Activated naive CD4-positive, alpha-beta T cell treated with anti-CD3 and anti-CD28 coated beads for 36 hours (primary cell): ENCODE data around the gene CD247. TPM values are rescaled to one million over a fixed set of nuclear protein-coding genes. Genes with fewer than 3 reads are reported as not detected.

Source experiments
- CTCF ChIA-PET: fragments of 350-600 bp; sonication (Branson Sonifier 250); formaldehyde crosslinking; loops from one replicate; lab custom pipeline; 2021; ENCODE audit warnings: antibody characterized with exemption; lab: Charles Lee
- DNase-seq: peaks from one replicate; pipeline ENCODE4 v3.0.0-alpha.2; 2020
- H3K27ac Mint-ChIP-seq: one replicate; pipeline ENCODE4 v1.8.0; 2021; ENCODE audit warnings: mild to moderate bottlenecking, mixed read lengths
- H3K27me3 Mint-ChIP-seq: one replicate; pipeline ENCODE4 v1.8.0; 2021; ENCODE audit warnings: low read depth, mixed read lengths
- H3K36me3 Mint-ChIP-seq: one replicate; pipeline ENCODE4 v1.8.0; 2021; ENCODE audit warnings: low read depth, mixed read lengths
- H3K4me1 Mint-ChIP-seq: one replicate; pipeline ENCODE4 v1.8.0; 2021; ENCODE audit warnings: low read depth, mixed read lengths
- H3K4me3 Mint-ChIP-seq: one replicate; pipeline ENCODE4 v1.8.0; 2021; ENCODE audit warnings: mild to moderate bottlenecking, moderate library complexity, mixed read lengths
- H3K9me3 Mint-ChIP-seq: one replicate; pipeline ENCODE4 v1.8.0; 2021; ENCODE audit warnings: mixed read lengths
- intact Hi-C: fragments of 100-400 bp; cut with micrococcal nuclease; formaldehyde crosslinking; loops from one replicate; pipeline ENCODE4 v1.15.1; 2023
- total RNA-seq, 2 experiments: library from RNA; stranded (reverse); gene quantifications; one replicate each; pipeline ENCODE4 v1.2.3, GENCODE V29; 2021

CD247 gene
- total RNA-seq, 2 experiments from 2014 or later = 73.5 to 78.3 TPM

GRCh38 chr1:167507719-167508118 is 10.6 kb downstream of the CD247 start:
- intact Hi-C loops = loop anchor here (1.0 kb wide), 1 partner anchor 8 kb away; no protein-coding TSS in a partner anchor
- Mint-ChIP-seq H3K27ac (peak overlapping the region; percentile 43), H3K36me3 (peaks cover 32% of the 10 kb centered on the region), H3K27me3 (no peaks in the 10 kb centered on the region), H3K4me3 (no peak overlapping the region), H3K9me3 (no peaks in the 10 kb centered on the region), H3K4me1 (peaks cover 93% of the 10 kb centered on the region)
- no peak for DNase-seq
- CTCF ChIA-PET = interaction anchor here (0.8 to 2.4 kb wide), 5 partner anchors 8 to 25 kb away, joined by 3 to 9 read pairs (median 4); partner anchors contain the start of gene CD247

- Mint-ChIP-seq H3K27me3 (no peaks in the 10 kb centered on the region), H3K4me1 (peaks cover 93% of the 10 kb centered on the region), H3K36me3 (peaks cover 31% of the 10 kb centered on the region), H3K27ac (peak overlapping the region; percentile 47), H3K4me3 (no peak overlapping the region), H3K9me3 (no peaks in the 10 kb centered on the region)
- no peak for DNase-seq
- intact Hi-C loops = no loop called here
- CTCF ChIA-PET = interaction anchor here (0.8 to 1.7 kb wide), 4 partner anchors 12 to 51 kb away, joined by 3 to 6 read pairs (median 4); partner anchors contain the start of gene CD247
Observed at GRCh38 chr1:167504467-167504827, 13.9 kb downstream of the CD247 start.

GRCh38 chr1:167503626-167504466 is 14.5 kb downstream of the CD247 start:
- no peak overlapping the region for H3K4me3 Mint-ChIP-seq

GRCh38 chr1:167502719-167503462 is 15.4 kb downstream of the CD247 start:
- CTCF ChIA-PET = interaction anchor here (0.7 to 1.7 kb wide), 6 partner anchors 14 to 64 kb away, joined by 3 to 7 read pairs (median 4); no protein-coding TSS in a partner anchor
- Mint-ChIP-seq H3K4me3 (no peak overlapping the region), H3K27ac (no peak overlapping the region), H3K4me1 (peaks cover 96% of the 10 kb centered on the region), H3K9me3 (no peaks in the 10 kb centered on the region), H3K27me3 (no peaks in the 10 kb centered on the region), H3K36me3 (peaks cover 26% of the 10 kb centered on the region)
- no peak for DNase-seq
- intact Hi-C loops = no loop called here

More at GRCh38 chr1:167503626-167504466, 14.5 kb downstream of the CD247 start:
- Mint-ChIP-seq H3K36me3 (peaks cover 29% of the 10 kb centered on the region), H3K27me3 (no peaks in the 10 kb centered on the region), H3K4me1 (peaks cover 96% of the 10 kb centered on the region), H3K27ac (peak overlapping the region; percentile 47), H3K9me3 (no peaks in the 10 kb centered on the region)
- CTCF ChIA-PET = interaction anchor here (0.9 kb wide), 1 partner anchor 30 kb away, joined by 4 read pairs; no protein-coding TSS in a partner anchor
- intact Hi-C loops = no loop called here
- no peak for DNase-seq

- Mint-ChIP-seq H3K4me3 (peak overlapping the region; percentile 27), H3K27ac (peak overlapping the region; percentile 43), H3K27me3 (no peaks in the 10 kb centered on the region), H3K36me3 (peaks cover 25% of the 10 kb centered on the region), H3K9me3 (no peaks in the 10 kb centered on the region), H3K4me1 (peaks cover 96% of the 10 kb centered on the region)
- no peak for DNase-seq
- CTCF ChIA-PET = interaction anchor here (0.7 to 1.7 kb wide), 5 partner anchors 13 to 64 kb away, joined by 3 to 7 read pairs (median 3); no protein-coding TSS in a partner anchor
- intact Hi-C loops = no loop called here
Observed at GRCh38 chr1:167502192-167502551, 16.2 kb downstream of the CD247 start.

- peak; percentile 73 for DNase-seq
- Mint-ChIP-seq H3K27ac (peak overlapping the region; percentile 43), H3K9me3 (no peaks in the 10 kb centered on the region), H3K27me3 (no peaks in the 10 kb centered on the region), H3K36me3 (peaks cover 25% of the 10 kb centered on the region), H3K4me3 (peak overlapping the region; percentile 27), H3K4me1 (peaks cover 95% of the 10 kb centered on the region)
- intact Hi-C loops = no loop called here
- CTCF ChIA-PET = interaction anchor here (0.7 to 1.7 kb wide), 5 partner anchors 13 to 57 kb away, joined by 3 to 7 read pairs (median 4); no protein-coding TSS in a partner anchor
Observed at GRCh38 chr1:167501515-167502191, 16.7 kb downstream of the CD247 start.

- intact Hi-C loops = loop anchor here (1.0 kb wide), 4 partner anchors 8 to 278 kb away; no protein-coding TSS in a partner anchor
- no peaks in the 10 kb centered on the region for H3K9me3 Mint-ChIP-seq
- H3K27ac Mint-ChIP-seq = peak overlapping the region; percentile 87
- peaks cover 27% of the 10 kb centered on the region for H3K36me3 Mint-ChIP-seq
- peaks cover 96% of the 10 kb centered on the region for H3K4me1 Mint-ChIP-seq
- H3K4me3 Mint-ChIP-seq = peak overlapping the region; percentile 62
- no peaks in the 10 kb centered on the region for H3K27me3 Mint-ChIP-seq
- CTCF ChIA-PET = interaction anchor here (0.6 to 2.4 kb wide), 14 partner anchors 9 to 280 kb away, joined by 3 to 14 read pairs (median 3); partner anchors contain the start of gene CD247
- no peak for DNase-seq
Observed at GRCh38 chr1:167500283-167500860, 18.0 kb downstream of the CD247 start.

GRCh38 chr1:167499664-167500101 is 18.6 kb downstream of the CD247 start:
- peaks cover 29% of the 10 kb centered on the region for H3K36me3 Mint-ChIP-seq
- H3K4me3 Mint-ChIP-seq = peak overlapping the region; percentile 10
- peak overlapping the region; percentile 87 for H3K27ac Mint-ChIP-seq
- CTCF ChIA-PET = interaction anchor here (0.7 to 2.6 kb wide), 17 partner anchors 8 to 280 kb away, joined by 3 to 14 read pairs (median 3); partner anchors contain the start of gene CD247
- H3K27me3 Mint-ChIP-seq = no peaks in the 10 kb centered on the region
- intact Hi-C loops = loop anchor here (1.0 kb wide), 7 partner anchors 7 to 277 kb away; no protein-coding TSS in a partner anchor
- peak; percentile 59 for DNase-seq
- no peaks in the 10 kb centered on the region for H3K9me3 Mint-ChIP-seq
- peaks cover 97% of the 10 kb centered on the region for H3K4me1 Mint-ChIP-seq

- Mint-ChIP-seq H3K27ac (peak overlapping the region; percentile 87), H3K27me3 (no peaks in the 10 kb centered on the region), H3K4me3 (no peak overlapping the region), H3K36me3 (peaks cover 29% of the 10 kb centered on the region), H3K4me1 (peaks cover 97% of the 10 kb centered on the region), H3K9me3 (no peaks in the 10 kb centered on the region)
- CTCF ChIA-PET = interaction anchor here (0.7 to 2.6 kb wide), 14 partner anchors 9 to 279 kb away, joined by 3 to 14 read pairs (median 4); partner anchors contain the start of gene CD247
- intact Hi-C loops = loop anchor here (1.0 kb wide), 3 partner anchors 18 to 52 kb away; no protein-coding TSS in a partner anchor
- no peak for DNase-seq
Observed at GRCh38 chr1:167499106-167499505, 19.2 kb downstream of the CD247 start.

GRCh38 chr1:167496797-167497619 is 21.3 kb downstream of the CD247 start:
- peaks cover 21% of the 10 kb centered on the region for H3K36me3 Mint-ChIP-seq
- no peaks in the 10 kb centered on the region for H3K27me3 Mint-ChIP-seq
- H3K9me3 Mint-ChIP-seq = no peaks in the 10 kb centered on the region
- no peak overlapping the region for H3K27ac Mint-ChIP-seq
- DNase-seq = peak; percentile 3
- CTCF ChIA-PET = interaction anchor here (0.7 to 1.8 kb wide), 7 partner anchors 7 to 58 kb away, joined by 3 to 8 read pairs (median 4); partner anchors contain the start of gene CD247
- no peak overlapping the region for H3K4me3 Mint-ChIP-seq
- H3K4me1 Mint-ChIP-seq = peaks cover 95% of the 10 kb centered on the region
- intact Hi-C loops = no loop called here
